Tibial nerve (tissue), 4 donors: Measurements from ENCODE around the gene WDR91. TPM values are rescaled to one million over a fixed set of nuclear protein-coding genes. Genes with fewer than 3 reads are reported as not detected.

Source experiments
- DNase-seq, 2 donors: peaks; one replicate each; pipeline ENCODE4 v3.0.0-alpha.2; 2019; ENCODE audit warnings: low spot score in 2 of 2
- H3K27ac ChIP-seq, 4 donors: fragments of 200-600 bp; sonication (generic) in 3 of 4; one replicate each; pipeline ENCODE4 v1.5.1; 2017 to 2019; ENCODE audit warnings: mild to moderate bottlenecking in 1 of 4
- H3K27me3 ChIP-seq, 2 donors: fragments of 200-600 bp; sonication (generic) in 1 of 2; one replicate each; pipeline versions ENCODE4 v1.5.1 to v1.6.0; 2017 to 2019
- H3K36me3 ChIP-seq, 3 donors: fragments of 200-600 bp; sonication (generic); one replicate each; pipeline ENCODE4 v1.5.1; 2018 to 2019
- H3K4me1 ChIP-seq, 4 donors: fragments of 200-600 bp; sonication (generic) in 3 of 4; one replicate each; pipeline ENCODE4 v1.5.1; 2017 to 2019
- H3K4me3 ChIP-seq, 4 donors: fragments of 200-600 bp; sonication (generic) in 3 of 4; one replicate each; pipeline ENCODE4 v1.5.1; 2017 to 2019; ENCODE audit warnings: mild to moderate bottlenecking in 1 of 4, moderate library complexity in 1 of 4
- H3K9me3 ChIP-seq, 4 donors: fragments of 200-600 bp; sonication (generic) in 3 of 4; one replicate each; pipeline ENCODE4 v1.5.1; 2017 to 2019
- EP300 ChIP-seq, 2 donors: sonication (generic); formaldehyde crosslinking; IDR thresholded peaks; one replicate each; pipeline ENCODE4 v1.6.1; 2017; ENCODE audit warnings: antibody characterized with exemption in 2 of 2, mild to moderate bottlenecking in 1 of 2
- POLR2A ChIP-seq, 2 donors: fragments of 450-650 bp; IDR thresholded peaks; one replicate each; pipeline ENCODE4 v1.6.1; 2017; ENCODE audit warnings: antibody characterized with exemption in 2 of 2, mild to moderate bottlenecking in 2 of 2, moderate library complexity in 2 of 2
- WGBS, 2 donors: methylation state at CpG; one replicate each; pipeline ENCODE4 v1.1.5; 2018; 5-methylcytosine and 5-hydroxymethylcytosine counted together
- total RNA-seq, 4 donors: library from RNA; depleted of rRNA; stranded (reverse); fragments of >200 nt; gene quantifications; one replicate each; pipeline ENCODE4 v1.1.0, GENCODE V29; 2016
- TF ChIP-seq, protein P1 (sequence below), 5 experiments: fragments of 200-600 bp in 3 of 5; fragments of 450-650 bp in 2 of 5; sonication (generic) in 3 of 5; IDR thresholded peaks; one replicate each; pipeline ENCODE4 v1.5.1; 2016 to 2019; ENCODE audit warnings: antibody characterized with exemption in 5 of 5, mild to moderate bottlenecking in 3 of 5, moderate library complexity in 2 of 5

WDR91 gene
- total RNA-seq, 4 donors from 2014 or later, result 20.7 to 82.2 (median 32.6) TPM

DNA sequence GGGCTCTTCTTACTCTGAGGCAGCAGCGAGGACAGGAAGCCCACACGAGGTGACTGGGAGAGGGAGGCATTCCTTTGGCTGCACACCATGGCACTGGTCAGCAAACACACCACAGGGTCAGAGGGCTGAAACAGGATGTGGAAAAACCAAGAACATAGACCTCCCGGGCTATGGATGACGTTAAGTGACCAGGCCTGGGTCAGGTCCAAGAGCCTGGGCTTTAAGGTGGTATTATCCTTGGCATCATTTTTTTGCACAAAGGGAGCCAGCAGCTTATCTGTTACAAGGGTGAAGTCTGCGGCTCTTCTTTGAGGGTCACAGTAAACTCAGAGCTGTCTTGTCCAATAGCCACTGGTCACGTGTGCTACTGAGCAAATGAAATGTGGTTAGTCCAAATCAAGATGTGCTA, 7.0 kb downstream of the WDR91 start:
- peaks cover 0 to 22% (median under 1%) of the 10 kb centered on the region in 4 donors for H3K4me1 ChIP-seq
- 71 to 80% methylated on average over 6 of the region's 6 CpGs for WGBS, 2 donors

DNA sequence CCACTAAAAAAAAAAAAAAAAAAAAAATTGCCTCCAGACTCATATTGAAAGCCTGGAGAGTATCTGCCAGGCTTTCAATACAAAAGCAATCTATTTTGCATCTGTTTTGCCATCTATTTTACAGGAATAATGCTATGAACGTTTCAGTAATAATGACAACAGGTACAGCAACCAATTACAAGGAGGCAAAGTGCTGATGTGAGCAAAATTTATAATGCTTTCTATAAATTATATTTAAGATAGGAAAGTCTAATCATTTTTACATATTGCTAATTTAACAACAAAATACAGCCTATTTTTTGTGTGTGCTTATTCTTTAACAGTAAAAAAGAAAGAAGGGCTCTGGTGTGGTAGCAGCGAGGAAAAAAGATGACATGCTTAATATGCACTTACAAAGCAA, 10.0 kb downstream of the WDR91 start:
- no peak overlapping the region for H3K4me3 ChIP-seq
- H3K4me1 ChIP-seq, result peaks cover 0 to 4% (median 0%) of the 10 kb centered on the region in 4 donors
- no peak for DNase-seq
- TF ChIP-seq POLR2A (IDR thresholded peaks at IDR 0.05), result no peak
- peaks cover 0 to 100% (median 14%) of the 10 kb centered on the region in 3 donors for H3K36me3 ChIP-seq
- no peaks in the 10 kb centered on the region for H3K27me3 ChIP-seq
- 54 to 65% methylated on average over 2 of the region's 2 CpGs for WGBS, 2 donors
- H3K27ac ChIP-seq, result no peak overlapping the region
- H3K9me3 ChIP-seq, result no peaks in the 10 kb centered on the region

More for the DNA sequence above, 7.0 kb downstream of the WDR91 start:
- no peak for DNase-seq
- Histone ChIP-seq H3K36me3 (peaks cover 0 to 86% (median 8%) of the 10 kb centered on the region in 3 donors), H3K27me3 (no peaks in the 10 kb centered on the region), H3K4me3 (no peak overlapping the region), H3K9me3 (no peaks in the 10 kb centered on the region), H3K27ac (no peak overlapping the region)
- TF ChIP-seq, protein P1, sequence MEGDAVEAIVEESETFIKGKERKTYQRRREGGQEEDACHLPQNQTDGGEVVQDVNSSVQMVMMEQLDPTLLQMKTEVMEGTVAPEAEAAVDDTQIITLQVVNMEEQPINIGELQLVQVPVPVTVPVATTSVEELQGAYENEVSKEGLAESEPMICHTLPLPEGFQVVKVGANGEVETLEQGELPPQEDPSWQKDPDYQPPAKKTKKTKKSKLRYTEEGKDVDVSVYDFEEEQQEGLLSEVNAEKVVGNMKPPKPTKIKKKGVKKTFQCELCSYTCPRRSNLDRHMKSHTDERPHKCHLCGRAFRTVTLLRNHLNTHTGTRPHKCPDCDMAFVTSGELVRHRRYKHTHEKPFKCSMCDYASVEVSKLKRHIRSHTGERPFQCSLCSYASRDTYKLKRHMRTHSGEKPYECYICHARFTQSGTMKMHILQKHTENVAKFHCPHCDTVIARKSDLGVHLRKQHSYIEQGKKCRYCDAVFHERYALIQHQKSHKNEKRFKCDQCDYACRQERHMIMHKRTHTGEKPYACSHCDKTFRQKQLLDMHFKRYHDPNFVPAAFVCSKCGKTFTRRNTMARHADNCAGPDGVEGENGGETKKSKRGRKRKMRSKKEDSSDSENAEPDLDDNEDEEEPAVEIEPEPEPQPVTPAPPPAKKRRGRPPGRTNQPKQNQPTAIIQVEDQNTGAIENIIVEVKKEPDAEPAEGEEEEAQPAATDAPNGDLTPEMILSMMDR (IDR thresholded peaks at IDR 0.05), result no peak

DNA sequence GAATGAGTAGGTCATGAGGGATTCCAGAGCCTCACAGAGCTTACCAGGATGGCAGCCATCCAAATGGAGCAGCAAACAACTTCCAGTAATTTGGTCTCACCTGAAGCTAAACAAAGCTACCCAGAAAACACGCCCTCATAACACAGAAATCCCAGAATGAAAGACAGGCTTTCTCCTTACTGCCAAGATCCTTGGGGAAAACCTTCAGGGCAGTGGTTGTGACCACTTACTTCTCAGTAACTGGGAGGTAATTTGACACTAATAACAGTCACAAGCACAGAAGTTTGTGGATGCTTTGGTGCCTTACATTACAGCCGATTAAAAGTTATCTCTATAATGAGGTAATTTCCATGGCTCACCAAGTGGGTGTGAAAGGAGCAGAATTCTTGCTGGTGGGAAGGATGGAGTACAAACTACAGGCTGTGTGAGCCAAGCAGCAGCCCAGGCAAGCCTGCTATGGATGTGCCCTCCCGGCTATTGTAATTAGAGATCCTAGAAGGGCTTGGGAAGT, 10.4 kb downstream of the WDR91 start:
- H3K27ac ChIP-seq, result no peak overlapping the region
- no peak for DNase-seq

DNA sequence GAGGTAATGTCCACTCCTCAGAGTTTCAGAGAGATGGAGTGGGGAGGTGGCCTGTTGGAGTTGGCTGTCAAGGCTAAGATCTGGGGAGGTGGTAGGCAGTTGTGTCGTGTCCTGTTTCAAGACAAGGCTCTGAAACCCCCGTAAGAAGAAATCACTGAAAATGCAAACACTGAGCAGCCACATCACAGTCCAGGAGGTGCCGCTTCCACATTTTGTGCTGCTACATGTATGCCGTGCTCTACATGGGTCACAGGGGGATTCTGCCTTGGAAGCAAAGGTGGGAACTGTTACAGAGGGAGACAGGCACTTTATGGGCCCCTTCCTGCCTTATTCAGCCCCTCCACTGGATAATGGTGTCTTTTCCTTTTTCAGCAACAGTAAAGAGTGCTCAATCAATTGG, 11.9 kb downstream of the WDR91 start:
- DNase-seq, result no peak
- H3K9me3 ChIP-seq, result no peaks in the 10 kb centered on the region
- H3K27me3 ChIP-seq, result no peaks in the 10 kb centered on the region
- H3K36me3 ChIP-seq, result peaks cover 0 to 100% (median 14%) of the 10 kb centered on the region in 3 donors
- no peak overlapping the region for H3K4me3 ChIP-seq
- 71 to 81% methylated on average over 4 of the region's 4 CpGs for WGBS, 2 donors
- no peak for TF ChIP-seq POLR2A (IDR thresholded peaks at IDR 0.05)
- no peak for TF ChIP-seq EP300 (IDR thresholded peaks at IDR 0.05)
- TF ChIP-seq, protein P1 (IDR thresholded peaks at IDR 0.05), result no peak
- H3K27ac ChIP-seq, result no peak overlapping the region
- H3K4me1 ChIP-seq, result peaks cover 0 to 4% (median 0%) of the 10 kb centered on the region in 4 donors

More for the DNA sequence above, 10.4 kb downstream of the WDR91 start:
- WGBS, 2 donors, result 50 to 68% methylated on average over 3 of the region's 3 CpGs
- Histone ChIP-seq H3K4me3 (no peak overlapping the region), H3K36me3 (peaks cover 0 to 100% (median 14%) of the 10 kb centered on the region in 3 donors), H3K4me1 (peaks cover 0 to 4% (median 0%) of the 10 kb centered on the region in 4 donors), H3K27me3 (no peaks in the 10 kb centered on the region), H3K9me3 (no peaks in the 10 kb centered on the region)
- TF ChIP-seq, protein P1 (IDR thresholded peaks at IDR 0.05), result no peak
- TF ChIP-seq EP300 (IDR thresholded peaks at IDR 0.05) (no peak), POLR2A (IDR thresholded peaks at IDR 0.05) (no peak)

DNA sequence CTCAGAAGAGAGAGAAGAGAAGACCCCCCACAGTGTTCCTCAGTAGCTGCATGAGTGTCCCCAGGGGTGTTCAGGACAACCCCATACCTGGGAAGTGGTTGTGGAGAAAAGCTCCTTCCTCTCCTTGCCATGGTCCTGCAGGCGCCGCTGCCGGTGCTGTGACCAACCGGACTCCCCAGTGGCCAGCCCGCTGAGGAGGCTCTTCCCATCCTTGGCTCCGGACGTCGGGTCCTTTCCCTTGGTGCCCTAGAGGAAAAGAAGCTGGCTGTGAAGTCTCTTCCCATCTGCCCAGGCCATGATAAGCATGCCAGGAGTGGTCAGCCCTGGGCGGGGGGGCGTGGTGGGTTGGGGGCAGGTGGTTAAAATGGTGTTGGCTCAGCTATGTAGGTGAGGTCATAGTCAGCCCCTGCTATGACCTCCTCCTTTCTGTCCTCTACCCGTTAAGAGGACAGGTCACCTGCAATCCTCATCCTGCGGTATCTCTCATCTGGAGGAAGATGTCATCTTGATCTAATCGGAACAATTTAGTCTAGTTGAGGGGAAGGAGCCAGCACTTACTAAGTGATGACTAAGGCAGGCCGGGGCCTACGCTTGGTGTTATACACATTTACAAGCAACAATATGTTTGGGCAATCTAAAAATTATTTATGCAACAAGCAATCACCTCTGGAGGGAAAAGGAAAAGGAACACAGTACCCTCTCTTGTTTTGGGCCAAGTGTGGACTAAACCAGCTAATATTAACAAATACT, 13.2 kb downstream of the WDR91 start:
- H3K27me3 ChIP-seq, result no peaks in the 10 kb centered on the region
- 89 to 92% methylated on average over 14 to 15 of the region's 15 CpGs for WGBS, 2 donors
- H3K27ac ChIP-seq, result no peak overlapping the region
- no peak overlapping the region for H3K4me3 ChIP-seq
- peaks cover 0 to 100% (median 14%) of the 10 kb centered on the region in 3 donors for H3K36me3 ChIP-seq
- H3K4me1 ChIP-seq, result peaks cover 0 to 4% (median 0%) of the 10 kb centered on the region in 4 donors
- DNase-seq, result no peak
- TF ChIP-seq, protein P1 (IDR thresholded peaks at IDR 0.05), result no peak
- TF ChIP-seq EP300 (IDR thresholded peaks at IDR 0.05), result no peak
- TF ChIP-seq POLR2A (IDR thresholded peaks at IDR 0.05), result no peak
- no peaks in the 10 kb centered on the region for H3K9me3 ChIP-seq
